Aorta (tissue), 5 donors: Measurements from ENCODE around the gene DPF3. TPM values are rescaled to one million over a fixed set of nuclear protein-coding genes. Genes with fewer than 3 reads are reported as not detected.

Experiments
- ATAC-seq: fragments of 200-7000 bp; cut with Tn5 transposase; one replicate; pipeline ENCODE4 v1.9.1; 2022; ENCODE audit warnings: moderate library complexity; ENCODE audit not compliant: low FRiP score
- DNase-seq, 2 donors: peaks; one replicate each; pipeline ENCODE4 v3.0.0-alpha.2; 2020
- H3K27ac ChIP-seq, 2 donors: one replicate each; pipeline ENCODE4 v1.5.1; 2013; ENCODE audit warnings: low read length in 2 of 2, mild to moderate bottlenecking in 2 of 2, moderate library complexity in 2 of 2, control low read depth in 1 of 2, inconsistent platforms in 1 of 2, low read depth in 1 of 2
- H3K27me3 ChIP-seq, 2 donors: one replicate each; pipeline ENCODE4 v1.6.1; 2013; ENCODE audit warnings: control low read depth in 1 of 2, low read length in 1 of 2, mild to moderate bottlenecking in 1 of 2, moderate library complexity in 1 of 2; ENCODE audit not compliant: insufficient read depth in 2 of 2, control insufficient read depth in 1 of 2
- H3K36me3 ChIP-seq, 2 donors: one replicate each; pipeline ENCODE4 v1.6.1; 2013; ENCODE audit warnings: control low read depth in 1 of 2, low read length in 1 of 2, mild to moderate bottlenecking in 1 of 2; ENCODE audit not compliant: insufficient read depth in 2 of 2, control insufficient read depth in 1 of 2
- H3K4me1 ChIP-seq, 2 donors: one replicate each; pipeline ENCODE4 v1.6.1; 2013; ENCODE audit warnings: low read length in 2 of 2, control low read depth in 1 of 2, mild to moderate bottlenecking in 1 of 2, moderate library complexity in 1 of 2; ENCODE audit not compliant: insufficient read depth in 2 of 2, control insufficient read depth in 1 of 2
- H3K4me3 ChIP-seq, 2 donors: one replicate each; pipeline ENCODE4 v1.5.1; 2013; ENCODE audit warnings: low read length in 2 of 2, control low read depth in 1 of 2, mild to moderate bottlenecking in 1 of 2
- H3K9me3 ChIP-seq: one replicate; pipeline ENCODE4 v1.6.1; 2013; ENCODE audit warnings: mild to moderate bottlenecking, low read length; ENCODE audit not compliant: control insufficient read depth
- WGBS, 2 donors: extraction: QIAGEN DNeasy Blood & Tissue Kit; methylation state at CpG; one replicate each; pipeline ENCODE4 v1.1.7; 2013; 5-methylcytosine and 5-hydroxymethylcytosine counted together
- intact Hi-C, 2 donors: fragments of 100-400 bp; cut with DNase I; formaldehyde crosslinking; loops; one replicate each; pipeline versions ENCODE4 v1.14.2 to v1.15.0; 2022
- polyA plus RNA-seq, 2 donors: library from polyadenylated mRNA; stranded (reverse); fragments of 200-250 nt; gene quantifications; one replicate each; pipeline ENCODE4 v1.2.3, GENCODE V29; 2013
- total RNA-seq, 2 donors: library from RNA; stranded (reverse); fragmentation: NEBNext Ultra II Directional; extraction: Animal tissue kit (Norgen Biotek cat#: 25700); gene quantifications; one replicate each; pipeline ENCODE4 v1.2.1, GENCODE V29; 2021
- donor health status: healthy with polysubstance abuse.
- donor health status: Bipolar disorder and iron deficiency.
- donor health status: DM: no; HTN: no; CAD: no.
- donor health status: DM: no; HTN: no; CAD: no.
- donor health status: DM: yes; HTN: yes; CAD: no.

The DPF3 gene
- total and polyA plus RNA-seq, 4 donors: 0.15 to 2.2 (median 0.70) TPM

GRCh38 chr14:72830786-72831594 lies 62.9 kb downstream of the DPF3 start:
- Histone ChIP-seq H3K27ac (no peak overlapping the region), H3K9me3 (no peaks in the 10 kb centered on the region), H3K4me3 (no peak overlapping the region), H3K4me1 (no peaks in the 10 kb centered on the region), H3K27me3 (no peaks in the 10 kb centered on the region), H3K36me3 (no peaks in the 10 kb centered on the region)
- intact Hi-C loops: no loop called here
- ATAC-seq (no peak), DNase-seq (no peak)
- WGBS, 2 donors: 19 to 33% methylated on average over 16 of the region's 16 CpGs

GRCh38 chr14:72830356-72830755 lies 63.5 kb downstream of the DPF3 start:
- no peak for DNase-seq
- Histone ChIP-seq H3K4me1 (no peaks in the 10 kb centered on the region), H3K9me3 (no peaks in the 10 kb centered on the region), H3K27me3 (no peaks in the 10 kb centered on the region), H3K4me3 (no peak overlapping the region), H3K27ac (no peak overlapping the region), H3K36me3 (no peaks in the 10 kb centered on the region)
- WGBS, 2 donors: 75 to 87% methylated on average over 4 of the region's 4 CpGs
- ATAC-seq: no peak
- intact Hi-C loops: no loop called here

GRCh38 chr14:72828604-72829003 lies 65.3 kb downstream of the DPF3 start:
- no peak for ATAC-seq
- H3K27ac ChIP-seq: no peak overlapping the region
- 76 to 86% methylated on average over 5 of the region's 5 CpGs for whole genome bisulfite sequencing, 2 donors
- H3K36me3 ChIP-seq: no peaks in the 10 kb centered on the region
- H3K27me3 ChIP-seq: no peaks in the 10 kb centered on the region
- no peak overlapping the region for H3K4me3 ChIP-seq
- intact Hi-C loops: no loop called here
- no peak for DNase-seq
- no peaks in the 10 kb centered on the region for H3K4me1 ChIP-seq
- no peaks in the 10 kb centered on the region for H3K9me3 ChIP-seq

DNA sequence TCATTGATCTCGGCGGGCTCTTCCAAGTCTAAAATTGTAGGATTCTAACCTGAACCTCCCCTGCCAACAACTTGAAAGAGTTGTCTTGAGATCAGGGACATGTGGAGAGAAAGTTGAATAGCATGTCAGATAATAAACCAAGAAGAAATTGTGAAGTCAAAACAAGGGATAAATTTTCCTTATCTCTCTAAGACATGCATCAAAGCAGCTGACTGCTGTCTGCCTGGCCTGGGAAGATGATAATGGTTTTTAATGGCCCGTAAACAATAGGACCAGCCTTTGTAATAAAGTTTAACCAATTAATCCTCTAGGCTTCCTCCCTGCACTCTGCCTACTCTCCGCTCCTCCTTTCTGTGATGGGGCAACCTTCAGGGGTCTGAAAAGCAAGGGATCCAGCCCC lies 67.9 kb downstream of the DPF3 start:
- H3K4me1 ChIP-seq: no peaks in the 10 kb centered on the region
- no peak overlapping the region for H3K4me3 ChIP-seq
- no peaks in the 10 kb centered on the region for H3K9me3 ChIP-seq
- intact Hi-C loops: no loop called here
- H3K27me3 ChIP-seq: no peaks in the 10 kb centered on the region
- ATAC-seq (no peak), DNase-seq (no peak)
- no peak overlapping the region for H3K27ac ChIP-seq
- 92 to 95% methylated on average over 4 of the region's 4 CpGs for WGBS, 2 donors
- H3K36me3 ChIP-seq: no peaks in the 10 kb centered on the region

DNA sequence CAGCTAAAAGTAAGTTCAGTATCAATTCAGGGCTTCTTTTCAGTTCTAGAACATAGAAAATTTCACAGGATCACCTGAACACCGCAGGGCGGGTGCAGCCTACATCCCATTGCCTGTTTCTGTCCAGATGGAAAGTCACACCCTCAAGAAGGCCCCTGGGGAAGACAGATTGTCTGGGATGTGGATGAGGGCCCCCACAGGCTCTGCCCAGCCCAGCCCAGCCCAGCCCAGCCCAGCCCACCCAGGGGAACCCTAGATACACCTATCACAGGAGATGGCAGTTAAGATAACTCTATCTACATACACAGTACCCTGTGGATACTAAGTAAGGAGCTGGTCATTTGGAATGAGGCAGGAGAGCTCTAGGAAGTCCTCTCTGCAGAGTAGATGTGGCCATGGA lies 68.4 kb downstream of the DPF3 start:
- 93 to 99% methylated on average over 2 of the region's 2 CpGs for WGBS, 2 donors
- H3K9me3 ChIP-seq: no peaks in the 10 kb centered on the region
- no peaks in the 10 kb centered on the region for H3K27me3 ChIP-seq
- no peak overlapping the region for H3K27ac ChIP-seq
- intact Hi-C loops: no loop called here
- no peak for DNase-seq
- no peak for ATAC-seq
- no peaks in the 10 kb centered on the region for H3K36me3 ChIP-seq
- H3K4me3 ChIP-seq: no peak overlapping the region
- H3K4me1 ChIP-seq: no peaks in the 10 kb centered on the region

DNA sequence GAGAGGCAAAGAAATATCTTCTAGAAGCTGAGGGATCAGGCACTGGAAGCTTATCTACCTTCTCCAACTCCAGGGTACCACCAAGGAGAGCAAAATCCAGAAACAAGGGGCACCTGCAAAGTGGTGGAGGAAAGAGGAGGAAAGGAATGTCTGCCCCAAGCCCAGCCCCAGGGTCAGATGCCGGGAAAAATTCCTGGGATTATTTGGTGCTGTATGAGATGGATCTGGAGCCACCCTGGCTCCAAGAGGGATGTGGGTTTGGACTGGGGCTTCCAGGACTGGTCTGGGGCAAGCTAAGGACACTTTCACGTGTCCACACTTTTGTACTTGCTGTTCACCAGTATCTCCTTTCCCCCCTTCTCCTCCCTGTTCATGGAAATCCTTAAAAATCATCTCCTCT lies 69.8 kb downstream of the DPF3 start:
- no peak overlapping the region for H3K27ac ChIP-seq
- H3K27me3 ChIP-seq: no peaks in the 10 kb centered on the region
- WGBS, 2 donors: 29 to 48% methylated on average over 2 of the region's 2 CpGs
- intact Hi-C loops: no loop called here
- no peak for DNase-seq
- no peaks in the 10 kb centered on the region for H3K36me3 ChIP-seq
- no peak for ATAC-seq
- H3K9me3 ChIP-seq: no peaks in the 10 kb centered on the region
- H3K4me3 ChIP-seq: no peak overlapping the region
- H3K4me1 ChIP-seq: no peaks in the 10 kb centered on the region

DNA sequence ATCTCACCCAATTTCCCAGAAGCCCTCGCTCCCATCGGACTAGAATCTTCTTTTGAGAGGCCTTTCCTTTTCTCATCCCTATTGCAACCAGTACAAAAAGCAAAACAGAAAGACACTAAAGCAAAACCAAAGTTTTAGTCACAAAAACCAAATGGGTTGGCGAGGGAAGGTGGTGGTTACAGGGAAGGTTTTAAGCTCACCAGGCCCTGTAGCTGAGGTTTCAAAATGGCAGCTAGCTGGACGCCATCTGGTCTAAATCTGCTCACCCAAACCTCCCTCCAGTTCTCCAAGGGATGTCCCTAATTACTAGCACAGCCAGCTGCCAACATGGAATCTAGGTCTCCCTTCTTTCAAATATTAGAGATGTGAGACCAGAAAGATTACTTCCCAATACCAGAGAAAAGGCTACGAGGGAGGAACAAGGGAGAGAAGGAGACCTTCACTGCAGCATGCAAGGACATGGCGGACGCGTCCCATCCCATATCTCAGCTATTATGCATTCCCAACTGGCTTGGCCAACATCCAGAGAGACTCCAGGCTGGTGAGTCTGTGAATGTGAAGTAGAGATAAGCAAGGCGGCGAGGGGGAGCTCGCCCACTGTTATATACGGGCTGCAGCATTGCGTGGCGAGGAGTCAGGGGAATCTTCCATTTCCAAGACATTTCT lies 70.8 kb downstream of the DPF3 start:
- 89 to 91% methylated on average over 14 of the region's 14 CpGs for WGBS, 2 donors

DNA sequence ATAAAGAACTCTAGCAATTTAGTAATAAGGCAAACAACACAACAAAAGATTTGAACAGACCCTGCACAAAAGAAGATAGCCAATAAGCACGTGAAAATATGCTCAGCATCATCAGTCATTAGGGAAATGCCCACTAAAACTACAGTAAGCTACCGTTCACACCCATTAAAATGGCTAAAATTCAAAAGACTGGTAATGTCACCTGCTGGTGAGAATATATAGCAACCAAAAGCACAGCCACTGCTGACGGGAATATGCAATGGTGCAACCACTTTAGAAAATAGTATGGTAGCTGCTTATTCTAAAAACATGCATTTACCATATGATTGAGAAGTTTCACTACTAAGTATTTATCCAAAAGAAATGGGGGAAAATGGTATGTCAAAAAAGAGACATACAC lies 74.9 kb downstream of the DPF3 start:
- intact Hi-C loops: no loop called here
- no peaks in the 10 kb centered on the region for H3K9me3 ChIP-seq
- no peaks in the 10 kb centered on the region for H3K4me1 ChIP-seq
- no peaks in the 10 kb centered on the region for H3K27me3 ChIP-seq
- ATAC-seq (no peak), DNase-seq (no peak)
- no peak overlapping the region for H3K27ac ChIP-seq
- H3K4me3 ChIP-seq: no peak overlapping the region
- WGBS, 2 donors: 95 to 96% methylated on average over 3 of the region's 3 CpGs
- H3K36me3 ChIP-seq: no peaks in the 10 kb centered on the region

More for the DNA sequence above, 70.8 kb downstream of the DPF3 start:
- no peaks in the 10 kb centered on the region for H3K9me3 ChIP-seq
- H3K4me1 ChIP-seq: no peaks in the 10 kb centered on the region
- no peaks in the 10 kb centered on the region for H3K36me3 ChIP-seq
- DNase-seq: no peak
- intact Hi-C loops: no loop called here
- no peak overlapping the region for H3K4me3 ChIP-seq
- no peaks in the 10 kb centered on the region for H3K27me3 ChIP-seq
- no peak overlapping the region for H3K27ac ChIP-seq
- ATAC-seq: no peak

- no peak overlapping the region for H3K27ac ChIP-seq
- ATAC-seq (no peak), DNase-seq (no peak)
- 80 to 92% methylated on average over 2 of the region's 2 CpGs for whole genome bisulfite sequencing, 2 donors
- H3K4me3 ChIP-seq: no peak overlapping the region
- H3K36me3 ChIP-seq: no peaks in the 10 kb centered on the region
- no peaks in the 10 kb centered on the region for H3K4me1 ChIP-seq
- H3K27me3 ChIP-seq: no peaks in the 10 kb centered on the region
- H3K9me3 ChIP-seq: no peaks in the 10 kb centered on the region
- intact Hi-C loops: no loop called here
Measured at GRCh38 chr14:72816287-72816686, 77.6 kb downstream of the DPF3 start.
